GM15510 (cell line): ENCODE measurements around the gene KIAA0232.

ENCODE experiments used
- POLR2A ChIP-seq: IDR thresholded peaks from 3 replicates; pipeline ENCODE4 v1.6.1; 2011; ENCODE audit warnings: borderline replicate concordance; ENCODE audit not compliant: insufficient read length; ENCODE audit errors: extremely low read depth

The KIAA0232 gene

DNA sequence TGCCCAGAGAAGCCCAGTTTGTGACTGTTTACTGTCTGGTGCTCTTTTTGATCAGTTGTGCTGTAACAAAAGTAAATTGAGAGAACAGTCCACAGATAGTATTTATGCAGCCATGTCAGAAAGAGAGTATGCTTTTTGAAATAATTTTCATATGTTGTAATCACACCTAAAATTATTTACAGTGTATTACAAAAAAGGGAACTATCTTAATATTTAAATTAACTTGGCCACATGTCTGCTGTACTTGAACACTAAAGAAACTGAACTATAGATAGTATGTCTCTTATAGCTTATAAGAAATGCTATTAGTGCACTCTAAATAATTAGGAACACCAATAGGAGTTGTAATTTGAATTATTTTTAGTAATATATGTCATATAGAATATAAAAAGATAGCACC lies 30.2 kb downstream of the KIAA0232 start:
- TF ChIP-seq POLR2A = no peak

DNA sequence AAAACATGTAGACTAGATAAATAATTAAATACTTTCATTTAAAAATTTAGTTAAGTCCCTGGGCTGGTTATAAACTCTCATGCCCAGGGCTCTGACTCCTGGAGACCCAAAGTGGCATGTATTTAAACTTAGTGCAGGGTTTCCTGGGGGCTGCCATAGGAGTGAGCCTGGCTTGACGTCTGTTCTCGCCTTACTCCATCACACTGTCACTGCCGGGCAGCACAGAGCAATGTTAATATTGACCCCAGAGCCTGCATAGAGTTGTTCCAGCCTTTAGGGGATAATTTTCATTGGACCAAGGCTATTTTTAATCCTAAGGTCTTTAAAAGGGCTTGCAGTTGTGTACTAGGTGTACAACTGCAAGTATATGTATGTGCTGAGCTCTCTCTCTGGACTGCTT lies 31.2 kb downstream of the KIAA0232 start:
- no peak for TF ChIP-seq POLR2A

GRCh38 chr4:6815029-6815836 lies 32.7 kb downstream of the KIAA0232 start:
- no peak for TF ChIP-seq POLR2A

DNA sequence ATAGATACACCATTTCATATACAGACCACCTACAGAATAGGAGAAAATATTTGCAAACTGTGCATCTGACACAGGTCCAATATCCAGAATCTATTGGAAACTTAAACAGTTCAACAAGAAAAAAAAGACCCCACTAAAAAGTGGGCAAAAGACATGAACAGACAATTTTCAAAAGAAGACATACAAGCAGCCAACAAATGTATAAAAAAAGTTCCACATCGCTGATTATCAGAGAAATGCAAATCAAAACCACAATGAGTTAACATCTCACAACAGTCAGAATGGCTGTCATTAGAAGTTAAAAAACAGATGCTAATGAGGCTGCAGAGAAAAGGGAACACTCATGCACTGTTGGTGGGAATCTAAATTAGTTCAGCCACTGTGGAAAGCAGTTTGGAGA lies 36.8 kb downstream of the KIAA0232 start:
- TF ChIP-seq POLR2A = no peak

GRCh38 chr4:6820695-6821094 lies 38.2 kb downstream of the KIAA0232 start:
- TF ChIP-seq POLR2A = no peak

DNA sequence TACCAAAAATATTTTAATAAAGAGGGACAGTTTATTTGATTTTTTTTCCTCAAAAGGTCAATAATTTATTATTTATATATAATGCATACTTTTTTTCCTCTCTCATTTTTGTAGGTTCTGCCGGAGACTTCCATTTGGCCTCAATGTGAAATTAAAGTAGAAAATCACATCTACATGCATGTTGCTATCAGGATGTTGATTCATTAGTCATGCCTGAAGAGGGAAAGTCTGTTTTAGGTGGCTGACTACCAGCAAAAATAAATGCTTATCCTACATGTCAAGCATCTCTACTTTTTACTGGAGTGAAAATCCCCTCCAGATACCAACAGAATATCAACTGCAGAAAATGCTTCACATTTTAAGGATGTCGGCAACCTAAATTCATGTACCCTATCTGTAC lies 41.5 kb downstream of the KIAA0232 start:
- no peak for TF ChIP-seq POLR2A

GRCh38 chr4:6824772-6825402 lies 42.4 kb downstream of the KIAA0232 start:
- TF ChIP-seq POLR2A = no peak

- TF ChIP-seq POLR2A = no peak
These were observed 42.9 kb downstream of the KIAA0232 start for GRCh38 chr4:6825403-6825802.

GRCh38 chr4:6826781-6827508 lies 44.4 kb downstream of the KIAA0232 start:
- no peak for TF ChIP-seq POLR2A

DNA sequence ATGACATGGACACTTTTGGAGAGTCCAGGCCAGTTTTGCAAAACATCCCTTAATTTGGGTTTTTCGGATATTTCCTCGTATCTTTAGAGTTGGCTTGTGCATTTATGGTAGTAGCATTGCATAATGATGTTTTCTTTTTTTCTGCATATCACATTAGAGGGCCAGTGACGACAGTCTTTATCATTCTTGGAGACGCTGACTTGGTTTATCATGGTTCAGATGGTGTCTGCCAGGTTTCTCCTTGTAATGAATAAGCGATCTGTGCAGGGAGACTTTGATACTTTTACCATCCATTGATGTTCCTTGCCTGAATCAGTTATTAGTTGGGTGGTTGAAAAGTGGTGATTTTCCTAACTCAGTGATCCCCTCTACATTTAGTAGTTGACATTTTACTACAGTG lies 46.6 kb downstream of the KIAA0232 start:
- no peak for TF ChIP-seq POLR2A

GRCh38 chr4:6834867-6835266 lies 52.3 kb downstream of the KIAA0232 start:
- no peak for TF ChIP-seq POLR2A

DNA sequence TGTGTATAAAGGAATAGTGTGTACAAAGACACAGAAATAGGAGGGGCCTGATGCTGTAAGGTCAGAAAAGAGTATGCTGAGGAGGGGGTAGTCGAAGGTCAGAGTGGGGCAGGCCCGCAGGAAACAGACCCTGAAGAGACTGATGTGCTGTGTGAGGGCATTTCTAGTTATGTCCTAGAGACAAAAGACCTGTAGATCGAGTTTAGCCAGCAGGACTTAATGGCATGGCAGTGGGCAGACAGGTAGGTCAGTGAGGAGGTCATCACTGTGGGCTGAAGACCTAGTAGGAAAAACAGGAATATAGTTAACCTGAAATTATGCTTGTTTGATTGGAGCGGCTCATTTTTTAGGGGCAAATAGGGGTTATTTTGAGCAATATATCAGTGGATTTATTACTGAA lies 57.1 kb downstream of the KIAA0232 start:
- TF ChIP-seq POLR2A = no peak

- TF ChIP-seq POLR2A = no peak
These were observed 57.8 kb downstream of the KIAA0232 start for GRCh38 chr4:6840062-6840976.

GRCh38 chr4:6845027-6845426 lies 62.5 kb downstream of the KIAA0232 start:
- TF ChIP-seq POLR2A = no peak

DNA sequence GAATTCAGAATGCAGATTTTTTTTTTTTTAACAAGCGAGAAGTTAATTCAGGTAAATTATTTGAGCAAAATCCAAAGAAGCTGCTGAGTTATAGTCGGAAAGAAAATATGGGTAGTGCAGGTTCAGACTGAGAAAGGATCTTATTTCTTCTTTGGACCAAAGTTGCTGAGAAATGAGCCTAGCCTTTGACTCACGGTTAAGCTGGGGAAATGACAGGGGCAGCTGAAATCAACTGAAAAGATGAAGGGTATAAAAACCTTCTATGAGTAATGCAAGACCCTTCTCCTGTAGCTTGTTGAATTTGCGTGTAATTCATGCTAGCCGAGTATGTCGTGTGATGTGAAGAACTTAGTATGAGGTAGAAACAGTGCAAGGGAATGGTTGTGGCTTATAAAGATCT lies 63.0 kb downstream of the KIAA0232 start:
- no peak for TF ChIP-seq POLR2A

DNA sequence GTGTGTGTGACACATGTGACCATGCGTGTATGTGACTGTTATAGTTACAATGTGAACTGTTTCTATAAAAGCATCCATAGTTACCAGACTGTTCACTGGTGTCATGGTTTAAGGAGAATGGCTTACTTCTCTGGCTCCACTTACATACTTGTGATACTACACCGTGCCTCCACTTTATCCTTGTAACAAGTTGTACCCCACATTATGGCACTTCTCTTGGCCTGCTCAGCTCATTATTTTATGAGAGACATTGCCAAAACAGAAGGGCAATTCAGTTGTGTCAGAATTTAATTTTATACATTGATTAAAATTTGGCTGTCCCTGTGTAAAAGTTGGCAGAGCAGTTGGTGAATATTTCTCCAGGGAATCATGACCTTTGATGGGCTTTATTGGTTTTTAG lies 64.7 kb downstream of the KIAA0232 start:
- no peak for TF ChIP-seq POLR2A
